COLO668 (cell line): ENCODE data around the gene MAP3K6.

Source experiments
- DNase-seq: peaks from one replicate; lab custom pipeline; 2025; ENCODE audit not compliant: unreplicated experiment; lab: John Stamatoyannopoulos, UW

The MAP3K6 gene

DNA sequence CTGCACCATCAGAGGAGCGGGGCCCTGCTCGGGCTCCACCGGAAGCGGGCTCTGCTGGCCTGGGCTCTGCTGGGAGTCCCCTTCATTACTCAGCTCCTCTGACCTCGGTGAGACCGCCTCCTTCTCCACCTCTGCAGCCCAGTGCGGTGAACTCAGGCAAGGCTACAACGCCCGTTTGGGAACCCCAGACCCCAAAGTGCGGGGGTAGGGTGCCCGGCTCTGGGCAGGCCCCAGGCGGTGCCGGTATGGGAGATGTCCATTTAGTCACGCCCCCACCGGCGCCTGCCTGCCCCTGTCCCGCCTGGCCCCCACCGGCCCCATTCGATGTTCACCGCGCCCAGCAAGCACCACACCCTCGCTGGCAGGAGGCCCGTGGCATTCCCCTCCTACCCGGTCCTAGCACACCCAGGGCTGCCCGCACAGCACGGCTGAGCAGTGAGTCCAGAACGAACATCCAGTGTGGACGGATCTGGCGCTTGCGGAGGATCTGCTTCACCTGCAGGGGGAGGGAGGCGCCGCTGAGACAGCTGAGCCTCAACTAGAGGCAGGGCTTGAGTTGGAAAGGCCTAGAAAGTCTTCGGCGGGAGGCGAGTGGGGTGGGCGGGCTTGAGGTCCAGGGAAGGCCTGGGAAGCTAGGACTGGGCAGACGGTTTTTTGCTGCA, 10.0 kb downstream of the MAP3K6 start:
- DNase-seq: no peak

DNA sequence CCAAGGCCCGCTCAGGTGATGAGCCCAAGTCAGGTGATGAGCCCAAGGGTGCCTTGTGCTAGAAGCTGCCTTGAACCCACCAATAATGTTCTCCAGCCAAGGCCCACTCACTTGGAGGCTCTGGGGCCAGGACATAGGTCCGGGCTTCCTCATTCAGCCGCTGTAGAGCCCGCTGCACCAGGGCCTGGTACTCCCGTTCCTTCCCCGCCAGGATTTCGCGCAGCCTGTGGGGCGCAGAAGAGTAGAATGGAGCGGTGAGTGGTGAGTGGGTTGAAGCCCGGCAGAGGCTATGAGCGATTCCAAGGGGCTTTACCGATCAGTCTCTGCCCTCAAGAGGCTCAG, 10.5 kb downstream of the MAP3K6 start:
- DNase-seq: no peak

- DNase-seq: no peak
Measured at GRCh38 chr1:27355683-27356082, 11.1 kb downstream of the MAP3K6 start.

DNA sequence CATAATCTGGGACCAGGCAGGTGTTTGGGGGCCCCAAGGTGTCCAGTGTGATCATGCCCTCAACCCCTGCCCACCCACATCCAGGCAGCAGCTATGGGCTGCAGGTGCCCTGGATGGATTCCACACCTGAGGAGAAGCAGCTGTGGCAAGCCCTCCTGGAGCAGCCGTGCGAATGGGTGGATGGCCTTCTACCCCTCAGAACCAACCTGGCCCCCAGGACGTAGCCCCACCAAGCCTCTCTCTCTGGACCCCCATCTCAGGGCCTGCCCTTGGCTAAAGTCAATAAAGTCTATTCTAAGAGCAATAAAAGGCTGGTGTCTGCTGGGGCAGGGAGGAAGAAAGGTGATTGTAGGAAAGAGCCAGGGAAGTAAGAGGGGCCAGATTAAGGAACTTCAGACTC, 13.1 kb downstream of the MAP3K6 start:
- no peak for DNase-seq

DNA sequence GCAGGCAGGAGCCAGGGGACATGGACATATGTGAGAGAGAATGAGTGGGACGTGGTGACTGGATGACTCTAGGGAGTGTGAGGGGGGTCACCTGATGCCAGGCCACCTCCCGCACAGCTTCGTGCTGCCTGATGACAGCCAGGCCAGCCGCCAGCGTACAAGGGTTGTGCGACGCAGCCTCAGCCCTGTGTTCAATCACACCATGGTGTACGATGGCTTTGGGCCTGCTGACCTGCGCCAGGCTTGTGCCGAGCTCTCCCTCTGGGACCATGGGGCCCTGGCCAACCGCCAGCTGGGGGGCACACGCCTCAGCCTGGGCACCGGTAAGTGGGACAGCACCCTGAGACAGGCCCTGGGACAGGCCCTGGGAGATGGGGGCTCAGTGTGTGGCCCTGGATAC, 13.6 kb downstream of the MAP3K6 start:
- DNase-seq: no peak

GRCh38 chr1:27351541-27352107, 15.1 kb downstream of the MAP3K6 start:
- no peak for DNase-seq

DNA sequence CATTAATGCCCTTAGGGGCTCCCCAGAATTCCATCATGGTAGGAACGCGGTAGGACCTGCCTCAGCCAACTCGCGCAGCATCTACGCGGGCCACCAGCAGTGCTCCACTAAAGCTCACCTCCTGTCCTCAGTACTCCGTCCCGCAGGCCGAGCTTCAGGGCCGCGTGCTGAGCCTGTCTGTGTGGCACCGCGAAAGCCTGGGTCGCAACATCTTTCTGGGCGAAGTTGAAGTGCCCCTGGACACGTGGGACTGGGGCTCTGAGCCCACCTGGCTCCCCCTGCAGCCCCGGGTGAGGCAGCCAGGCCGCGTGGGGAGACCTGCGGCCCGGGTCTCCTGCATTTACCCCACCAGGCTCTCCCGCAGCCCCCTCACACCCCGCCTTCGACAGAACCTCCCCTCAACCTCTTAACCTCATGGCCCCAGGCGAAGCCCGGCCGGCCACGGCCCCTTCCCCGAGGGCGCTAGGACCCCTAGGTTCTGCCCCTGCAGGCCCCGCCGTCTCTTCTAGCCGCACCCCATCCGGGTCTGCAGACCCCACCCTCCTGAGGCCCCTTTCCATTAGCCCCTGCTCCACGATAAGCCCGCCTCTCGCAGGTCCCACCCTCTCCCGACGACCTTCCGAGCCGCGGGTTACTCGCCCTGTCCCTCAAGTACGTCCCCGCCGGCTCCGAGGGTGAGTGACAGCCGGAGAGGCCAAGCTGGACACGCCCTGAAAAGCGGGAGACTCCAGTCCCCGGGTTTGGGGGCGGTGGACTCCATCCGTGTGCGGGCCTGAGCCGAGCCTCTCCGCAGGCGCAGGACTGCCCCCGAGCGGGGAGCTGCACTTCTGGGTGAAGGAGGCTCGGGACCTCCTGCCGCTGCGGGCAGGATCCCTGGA, 15.9 kb downstream of the MAP3K6 start:
- DNase-seq: no peak

DNA sequence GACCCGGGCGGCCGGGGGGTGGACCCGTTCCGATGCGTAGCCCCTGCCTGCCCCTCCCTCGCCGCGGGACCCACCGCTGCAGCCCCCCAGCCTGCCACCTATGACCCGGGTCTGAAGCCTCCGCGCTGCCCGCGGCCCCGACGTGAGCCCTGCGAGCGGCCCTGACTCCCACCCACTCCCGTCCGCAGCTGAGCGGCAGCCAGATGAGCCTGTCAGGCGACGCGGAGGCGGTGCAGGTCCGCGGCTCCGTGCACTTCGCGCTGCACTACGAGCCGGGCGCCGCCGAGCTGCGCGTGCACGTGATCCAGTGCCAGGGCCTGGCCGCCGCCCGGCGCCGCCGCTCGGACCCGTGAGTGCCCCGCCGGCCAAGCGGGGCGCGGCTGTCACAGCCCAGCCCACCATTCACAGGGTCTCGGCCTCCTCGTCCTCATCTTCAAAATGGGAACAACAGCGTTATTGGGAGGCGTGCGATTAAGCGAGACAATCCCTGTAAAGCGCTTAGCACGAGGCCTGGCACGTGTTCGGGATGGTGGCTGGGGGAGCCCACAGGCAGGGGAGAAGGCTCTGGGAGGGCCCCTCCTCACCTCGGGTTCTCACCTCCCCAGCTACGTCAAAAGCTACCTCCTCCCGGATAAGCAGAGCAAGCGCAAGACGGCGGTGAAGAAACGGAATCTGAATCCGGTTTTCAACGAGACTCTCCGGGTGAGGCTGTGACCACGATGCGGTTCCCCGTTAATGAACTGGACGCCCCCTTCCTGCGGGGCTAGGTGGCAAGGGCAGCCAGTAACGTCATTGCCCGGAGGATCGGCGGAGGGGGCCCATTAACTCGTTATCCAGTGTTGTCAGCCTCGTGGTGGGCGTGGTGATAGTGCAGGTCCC, 16.7 kb downstream of the MAP3K6 start:
- DNase-seq: peak; percentile 95

DNA sequence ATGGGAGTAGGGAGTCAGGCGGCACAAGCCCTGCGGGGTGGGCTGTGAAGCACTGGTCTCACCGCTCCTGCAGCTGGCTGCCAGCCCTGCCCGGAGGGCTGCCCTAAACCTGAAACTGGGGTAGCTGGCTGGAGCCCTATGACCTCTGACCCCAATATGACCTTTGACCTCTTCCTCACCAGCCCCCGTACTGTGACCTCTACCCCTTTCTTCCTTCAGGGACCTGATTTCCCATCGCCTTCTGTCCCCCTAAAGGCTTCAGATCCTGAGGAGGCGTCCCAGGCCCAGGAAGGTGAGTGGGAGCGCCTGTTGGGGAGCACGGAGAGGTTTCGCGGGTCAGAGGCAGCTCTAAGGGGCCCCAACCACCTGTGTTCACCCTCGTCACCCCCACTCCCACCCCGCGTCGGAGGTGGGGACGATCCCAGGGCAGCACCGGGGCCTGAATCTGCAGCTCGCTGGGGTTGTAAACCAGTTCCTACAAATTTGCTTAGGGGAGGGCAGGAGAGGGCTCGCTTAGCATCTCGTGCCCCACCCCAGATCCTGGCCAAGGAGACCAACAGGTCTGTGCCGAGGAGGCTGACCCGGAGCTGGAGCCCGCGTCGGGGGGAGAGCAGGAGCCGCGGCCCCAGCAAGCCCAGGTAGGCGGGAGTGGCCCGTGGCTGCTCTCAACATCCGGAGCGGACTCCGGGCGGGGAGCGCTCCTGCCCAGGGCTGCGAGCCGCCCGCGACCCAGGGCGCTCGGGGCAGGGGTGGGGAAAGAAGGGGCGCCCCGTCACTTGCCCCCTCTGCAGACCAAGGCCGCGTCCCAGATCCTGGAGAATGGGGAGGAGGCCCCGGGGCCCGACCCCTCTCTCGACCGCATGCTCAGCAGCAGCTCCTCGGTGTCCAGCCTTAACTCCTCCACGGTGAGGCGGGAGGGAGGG, 17.6 kb downstream of the MAP3K6 start:
- peak; percentile 93 for DNase-seq

GRCh38 chr1:27346991-27347624, 19.7 kb downstream of the MAP3K6 start:
- no peak for DNase-seq

- DNase-seq: no peak
Measured at GRCh38 chr1:27346357-27346756, 20.4 kb downstream of the MAP3K6 start.

DNA sequence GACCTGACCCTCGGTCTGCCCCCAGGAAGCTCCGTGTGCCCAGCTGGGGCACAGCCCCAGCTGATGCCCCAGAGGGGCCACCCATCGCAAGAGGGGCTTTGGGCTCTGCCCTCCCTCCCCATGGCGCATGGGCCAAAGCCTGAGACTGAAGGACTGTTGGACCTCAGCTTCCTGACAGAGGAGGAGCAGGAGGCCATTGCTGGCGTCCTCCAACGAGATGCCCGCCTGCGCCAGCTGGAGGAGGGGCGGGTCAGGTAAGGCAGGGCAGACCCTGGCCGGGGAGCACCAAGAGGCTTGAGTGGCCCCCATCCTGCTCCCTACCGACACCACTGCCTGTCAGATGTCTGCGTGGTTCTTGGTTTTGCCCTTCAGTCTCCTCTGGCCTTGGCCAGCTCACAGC, 21.5 kb downstream of the MAP3K6 start:
- no peak for DNase-seq

GRCh38 chr1:27343639-27344025, 23.1 kb downstream of the MAP3K6 start:
- no peak for DNase-seq

- DNase-seq: peak; percentile 91
Measured at GRCh38 chr1:27342778-27343638, 23.8 kb downstream of the MAP3K6 start.

DNA sequence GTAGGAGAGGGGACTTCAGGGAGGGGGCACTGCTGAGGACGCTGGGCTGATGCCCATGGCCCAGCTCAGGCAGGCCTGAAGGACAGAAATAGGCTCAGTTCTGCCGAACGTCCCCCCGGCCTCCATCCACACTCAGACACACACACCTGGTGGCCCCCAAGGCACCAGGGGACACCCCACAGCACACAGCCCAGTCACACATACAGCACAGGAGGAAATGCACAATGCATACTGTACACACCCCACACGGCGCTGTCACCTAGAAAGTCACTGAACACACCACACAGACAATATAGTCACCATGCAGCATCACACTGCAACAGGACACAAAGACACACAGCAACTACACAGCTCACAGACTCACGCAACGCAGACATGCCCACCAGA, 24.4 kb downstream of the MAP3K6 start:
- DNase-seq: peak; percentile 60

- peak; percentile 94 for DNase-seq
Measured at GRCh38 chr1:27341525-27342252, 25.1 kb downstream of the MAP3K6 start, which contains the start of gene SYTL1. Gene SYTL1, plus strand, starts transcription at chr1:27342022. Its CDS starts 3,313 bp downstream, at chr1:27345335.

- no peak for DNase-seq
Measured at GRCh38 chr1:27339213-27339612, 27.5 kb downstream of the MAP3K6 start.

DNA sequence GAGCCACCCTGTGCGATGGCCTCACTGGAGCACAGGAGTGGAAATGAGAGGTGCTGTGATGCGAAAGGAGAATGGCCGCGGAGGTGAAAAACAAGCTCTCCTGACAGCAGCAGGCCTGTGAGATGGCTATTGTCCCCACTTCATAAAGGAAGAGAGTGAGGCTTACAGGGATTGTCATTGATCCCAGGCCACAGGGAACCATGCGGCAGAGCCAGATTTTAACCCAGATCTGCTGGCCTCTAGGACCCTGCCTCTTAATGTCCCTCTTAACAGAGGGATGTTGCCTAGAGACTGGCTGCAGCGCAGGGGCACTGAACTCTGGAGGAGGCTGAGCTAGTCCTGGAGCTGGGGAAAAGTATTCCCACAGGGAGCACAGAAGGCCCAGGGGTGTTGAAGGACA, 28.0 kb downstream of the MAP3K6 start:
- DNase-seq: no peak
